ENCODE data around the gene DGKD.

Gene DGKD

GRCh38 chr2:233433029-233433428 is 78.7 kb downstream of the DGKD start:
- no peak for DNase-seq

- DNase-seq, result no peak
Observed at GRCh38 chr2:233433794-233434193, 79.5 kb downstream of the DGKD start.

- DNase-seq, result no peak
Observed at GRCh38 chr2:233434666-233435330, 80.5 kb downstream of the DGKD start.

- DNase-seq, result no peak
Observed at GRCh38 chr2:233435436-233436190, 81.3 kb downstream of the DGKD start.

- no peak for DNase-seq
Observed at GRCh38 chr2:233436191-233436581, 81.9 kb downstream of the DGKD start.

- no peak for DNase-seq
Observed at GRCh38 chr2:233436691-233437438, 82.6 kb downstream of the DGKD start.

- DNase-seq, result no peak
Observed at GRCh38 chr2:233437439-233437955, 83.2 kb downstream of the DGKD start.

- no peak for DNase-seq
Observed at GRCh38 chr2:233438573-233439147, 84.4 kb downstream of the DGKD start.

- no peak for DNase-seq
Observed at GRCh38 chr2:233439191-233439590, 84.9 kb downstream of the DGKD start.

- DNase-seq, result no peak
Observed at GRCh38 chr2:233440314-233440713, 86.0 kb downstream of the DGKD start.

GRCh38 chr2:233440714-233441113 is 86.4 kb downstream of the DGKD start:
- no peak for DNase-seq

GRCh38 chr2:233441161-233442027 is 87.1 kb downstream of the DGKD start:
- no peak for DNase-seq

GRCh38 chr2:233442028-233442310 is 87.7 kb downstream of the DGKD start:
- DNase-seq, result no peak

GRCh38 chr2:233443511-233444183 is 89.4 kb downstream of the DGKD start:
- DNase-seq, result peak; percentile 76

- no peak for DNase-seq
Observed at GRCh38 chr2:233444501-233444900, 90.2 kb downstream of the DGKD start.

GRCh38 chr2:233445152-233445830 is 91.0 kb downstream of the DGKD start:
- DNase-seq, result no peak

- no peak for DNase-seq
Observed at GRCh38 chr2:233446121-233446520, 91.8 kb downstream of the DGKD start.

GRCh38 chr2:233446606-233447305 is 92.5 kb downstream of the DGKD start:
- no peak for DNase-seq

GRCh38 chr2:233447506-233448219 is 93.4 kb downstream of the DGKD start:
- DNase-seq, result no peak

GRCh38 chr2:233448220-233448559 is 93.9 kb downstream of the DGKD start:
- DNase-seq, result no peak

Measured in amniotic stem cell (primary cell).